ENCODE measurements around the gene ZNF512. TPM values are rescaled to one million over a fixed set of nuclear protein-coding genes. Genes with fewer than 3 reads are reported as not detected.

ZNF512 gene
- total RNA-seq, 1 donor from 2014 or later = 35.7 TPM

Other genes starting within 250 kb of the ZNF512 start
- 45.8 and 46.9 TPM in 2 replicates for gene GTF3C2, start 226.3 kb upstream of the ZNF512 start, total RNA-seq
- 29.7 and 32.2 TPM in 2 replicates for gene EIF2B4, start 212.7 kb upstream of the ZNF512 start, total RNA-seq
- gene SNX17, start 212.4 kb upstream of the ZNF512 start, total RNA-seq = 155 and 159 TPM in 2 replicates
- gene ZNF513, start 202.3 kb upstream of the ZNF512 start, total RNA-seq = 11.1 and 15.3 TPM in 2 replicates
- 68.0 and 72.4 TPM in 2 replicates for gene PPM1G, start 173.5 kb upstream of the ZNF512 start, total RNA-seq
- 168 and 169 TPM in 2 replicates for gene NRBP1, start 154.4 kb upstream of the ZNF512 start, total RNA-seq
- gene KRTCAP3, start 140.7 kb upstream of the ZNF512 start, total RNA-seq = not detected in 2 replicates
- 4.3 and 9.5 TPM in 2 replicates for gene IFT172, start 93.3 kb upstream of the ZNF512 start, total RNA-seq
- gene FNDC4, start 87.8 kb upstream of the ZNF512 start, total RNA-seq = 6.1 and 6.2 TPM in 2 replicates
- not detected in 2 replicates for gene GCKR, start 86.2 kb upstream of the ZNF512 start, total RNA-seq
- gene CCDC121, start 46.0 kb downstream of the ZNF512 start, total RNA-seq = 1.8 and 3.0 TPM in 2 replicates
- 26.7 and 29.0 TPM in 2 replicates for gene GPN1, start 46.0 kb downstream of the ZNF512 start, total RNA-seq
- gene SUPT7L, start 80.6 kb downstream of the ZNF512 start, total RNA-seq = 35.4 and 44.0 TPM in 2 replicates
- gene SLC4A1AP, start 80.8 kb downstream of the ZNF512 start, total RNA-seq = 34.7 and 41.2 TPM in 2 replicates
- 126 and 134 TPM in 2 replicates for gene MRPL33, start 188.7 kb downstream of the ZNF512 start, total RNA-seq

Measured in myocyte (in vitro differentiated cells).